Breast epithelium (tissue), 4 donors: Measurements from ENCODE around the gene EFNA5. TPM values are rescaled to one million over a fixed set of nuclear protein-coding genes. Genes with fewer than 3 reads are reported as not detected.
A peak's percentile ranks its signal among the peaks of the same experiment; 100 is the strongest.

Experiments
- DNase-seq, 2 donors: peaks; one replicate each; pipeline ENCODE4 v3.0.0-alpha.2; 2019; ENCODE audit warnings: low spot score in 2 of 2
- H3K27ac ChIP-seq, 2 donors: fragments of 200-600 bp; sonication (generic) in 1 of 2; one replicate each; pipeline ENCODE4 v1.5.1; 2016 to 2019; ENCODE audit warnings: mild to moderate bottlenecking in 1 of 2
- H3K27me3 ChIP-seq, 2 donors: fragments of 200-600 bp; sonication (generic) in 1 of 2; one replicate each; pipeline versions ENCODE4 v1.5.1 to v1.6.0; 2017 to 2019; ENCODE audit warnings: control low read depth in 1 of 2, mild to moderate bottlenecking in 1 of 2
- H3K36me3 ChIP-seq: fragments of 200-600 bp; one replicate; pipeline ENCODE4 v1.5.1; 2019
- H3K4me1 ChIP-seq, 2 donors: fragments of 200-600 bp; sonication (generic); one replicate each; pipeline ENCODE4 v1.5.1; 2016 to 2019; ENCODE audit warnings: control low read depth in 1 of 2
- H3K4me3 ChIP-seq, 3 donors: fragments of 200-600 bp; sonication (generic); 1 replicate in 2 of 3; 2 replicates in 1 of 3; pipeline ENCODE4 v1.5.1; 2016 to 2019; ENCODE audit warnings: mild to moderate bottlenecking in 3 of 3, moderate library complexity in 2 of 3
- H3K9me3 ChIP-seq, 2 donors: fragments of 200-600 bp; sonication (generic) in 1 of 2; one replicate each; pipeline ENCODE4 v1.5.1; 2016 to 2019; ENCODE audit warnings: control low read depth in 1 of 2
- POLR2A ChIP-seq: fragments of 450-650 bp; IDR thresholded peaks from one replicate; pipeline ENCODE4 v1.6.1; 2016; ENCODE audit warnings: antibody characterized with exemption, mild to moderate bottlenecking, moderate library complexity
- POLR2AphosphoS5 ChIP-seq, 3 donors: sonication (generic); formaldehyde crosslinking; IDR thresholded peaks; one replicate each; pipeline ENCODE4 v1.6.1; 2017; ENCODE audit warnings: antibody characterized with exemption in 3 of 3
- intact Hi-C: fragments of 100-400 bp; cut with DNase I; formaldehyde crosslinking; loops from one replicate; pipeline ENCODE4 v1.15.1; 2023; ENCODE audit warnings: low total_unique reads
- total RNA-seq, 3 donors: library from RNA; depleted of rRNA; stranded (reverse); fragments of >200 nt; gene quantifications; one replicate each; pipeline ENCODE4 v1.1.0, GENCODE V29; 2016
- TF ChIP-seq, protein P1 (sequence below), 3 donors: fragments of 450-650 bp; IDR thresholded peaks; one replicate each; pipeline ENCODE4 v1.5.1; 2016 to 2017; ENCODE audit warnings: antibody characterized with exemption in 3 of 3, mild to moderate bottlenecking in 3 of 3, moderate library complexity in 3 of 3

EFNA5 gene
- total RNA-seq, 3 donors from 2014 or later = 12.1 to 34.2 (median 12.3) TPM

DNA sequence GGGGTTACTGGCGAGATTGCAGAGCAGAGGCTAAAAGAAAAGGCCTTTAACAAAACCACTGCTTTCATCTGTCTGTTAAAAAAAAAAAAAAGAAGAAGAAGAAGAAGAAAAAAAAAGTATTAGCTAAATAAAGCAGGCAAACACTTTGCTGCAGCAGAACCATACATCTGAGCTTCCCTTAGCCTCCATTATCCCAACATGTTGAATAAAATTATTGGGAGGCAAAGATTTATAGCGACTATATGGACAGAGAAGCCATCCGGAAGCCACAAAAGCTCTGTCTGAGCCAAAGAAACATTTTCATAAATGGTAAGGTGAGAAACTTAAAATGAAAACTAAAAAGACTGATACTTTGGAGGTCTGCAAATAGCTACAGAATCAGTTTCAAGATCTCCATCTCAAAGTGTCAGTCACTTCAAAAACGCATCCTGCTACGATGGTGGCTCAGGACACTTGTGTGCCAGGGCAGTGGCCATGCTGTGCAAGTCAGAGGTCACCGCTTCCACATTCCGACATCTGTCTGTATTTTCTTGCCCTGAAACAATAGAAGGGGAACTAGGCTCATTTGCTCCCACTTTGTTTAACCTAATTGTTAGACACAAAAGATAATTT, 9.6 kb downstream of the EFNA5 start:
- DNase-seq = no peak
- H3K27me3 ChIP-seq = no peaks in the 10 kb centered on the region
- no peak overlapping the region for H3K4me3 ChIP-seq
- H3K27ac ChIP-seq = no peak overlapping the region
- no peaks in the 10 kb centered on the region for H3K9me3 ChIP-seq
- intact Hi-C loops = no loop called here
- H3K36me3 ChIP-seq = no peaks in the 10 kb centered on the region
- no peaks in the 10 kb centered on the region for H3K4me1 ChIP-seq
- TF ChIP-seq, protein P1, sequence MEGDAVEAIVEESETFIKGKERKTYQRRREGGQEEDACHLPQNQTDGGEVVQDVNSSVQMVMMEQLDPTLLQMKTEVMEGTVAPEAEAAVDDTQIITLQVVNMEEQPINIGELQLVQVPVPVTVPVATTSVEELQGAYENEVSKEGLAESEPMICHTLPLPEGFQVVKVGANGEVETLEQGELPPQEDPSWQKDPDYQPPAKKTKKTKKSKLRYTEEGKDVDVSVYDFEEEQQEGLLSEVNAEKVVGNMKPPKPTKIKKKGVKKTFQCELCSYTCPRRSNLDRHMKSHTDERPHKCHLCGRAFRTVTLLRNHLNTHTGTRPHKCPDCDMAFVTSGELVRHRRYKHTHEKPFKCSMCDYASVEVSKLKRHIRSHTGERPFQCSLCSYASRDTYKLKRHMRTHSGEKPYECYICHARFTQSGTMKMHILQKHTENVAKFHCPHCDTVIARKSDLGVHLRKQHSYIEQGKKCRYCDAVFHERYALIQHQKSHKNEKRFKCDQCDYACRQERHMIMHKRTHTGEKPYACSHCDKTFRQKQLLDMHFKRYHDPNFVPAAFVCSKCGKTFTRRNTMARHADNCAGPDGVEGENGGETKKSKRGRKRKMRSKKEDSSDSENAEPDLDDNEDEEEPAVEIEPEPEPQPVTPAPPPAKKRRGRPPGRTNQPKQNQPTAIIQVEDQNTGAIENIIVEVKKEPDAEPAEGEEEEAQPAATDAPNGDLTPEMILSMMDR (IDR thresholded peaks at IDR 0.05) = no peak
- TF ChIP-seq POLR2A (no peak), POLR2AphosphoS5 (IDR thresholded peaks at IDR 0.05) (no peak)

DNA sequence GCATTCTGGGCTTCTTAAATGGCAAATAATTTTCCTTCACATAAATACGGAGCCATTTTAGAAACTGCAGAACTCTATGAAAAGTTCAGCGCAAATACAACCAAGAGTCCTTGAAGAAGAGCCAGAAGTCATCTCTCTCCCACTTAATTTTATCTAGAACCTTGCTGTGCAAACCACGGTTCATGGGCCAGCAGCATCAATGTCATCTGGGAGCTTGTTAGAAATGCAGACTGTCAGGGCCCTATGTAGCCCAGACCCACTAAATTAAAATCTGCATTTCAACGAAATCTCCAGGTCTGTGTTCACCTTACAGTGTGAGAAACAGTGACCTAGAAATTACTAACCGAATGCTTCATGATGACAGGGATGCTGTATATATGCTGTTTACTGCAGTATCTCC, 12.2 kb downstream of the EFNA5 start:
- no peaks in the 10 kb centered on the region for H3K9me3 ChIP-seq
- TF ChIP-seq, protein P1 (IDR thresholded peaks at IDR 0.05) = no peak
- intact Hi-C loops = no loop called here
- H3K27me3 ChIP-seq = no peaks in the 10 kb centered on the region
- H3K36me3 ChIP-seq = no peaks in the 10 kb centered on the region
- H3K27ac ChIP-seq = no peak overlapping the region
- no peaks in the 10 kb centered on the region for H3K4me1 ChIP-seq
- no peak for DNase-seq
- no peak overlapping the region for H3K4me3 ChIP-seq

DNA sequence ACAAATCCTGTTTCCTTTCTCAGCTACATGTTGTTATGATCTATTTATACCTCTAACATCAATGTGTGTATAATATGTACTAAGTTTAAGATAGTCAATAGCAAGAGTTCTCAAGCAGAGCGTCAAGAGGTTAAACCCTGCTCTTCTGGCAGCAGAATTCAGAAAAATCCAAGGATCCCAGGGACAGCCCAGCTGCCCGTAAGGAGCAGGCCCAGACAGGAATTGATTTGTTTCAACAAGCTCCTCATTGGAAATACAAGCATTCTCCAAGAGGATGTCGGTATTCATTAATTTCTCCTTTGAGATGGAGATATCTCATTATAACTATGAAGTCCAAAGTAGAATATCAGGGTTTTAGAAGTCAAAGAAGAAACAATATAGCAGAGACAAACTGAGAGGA, 14.9 kb downstream of the EFNA5 start:
- Histone ChIP-seq H3K4me3 (no peak overlapping the region), H3K27ac (peak overlapping the region; percentile 12 to 34), H3K4me1 (no peaks in the 10 kb centered on the region), H3K9me3 (no peaks in the 10 kb centered on the region), H3K36me3 (no peaks in the 10 kb centered on the region), H3K27me3 (no peaks in the 10 kb centered on the region)
- intact Hi-C loops = no loop called here
- no peak for TF ChIP-seq POLR2A
- TF ChIP-seq, protein P1 (IDR thresholded peaks at IDR 0.05) = no peak
- peak in 1 of 2 donors; percentile 23 for DNase-seq

DNA sequence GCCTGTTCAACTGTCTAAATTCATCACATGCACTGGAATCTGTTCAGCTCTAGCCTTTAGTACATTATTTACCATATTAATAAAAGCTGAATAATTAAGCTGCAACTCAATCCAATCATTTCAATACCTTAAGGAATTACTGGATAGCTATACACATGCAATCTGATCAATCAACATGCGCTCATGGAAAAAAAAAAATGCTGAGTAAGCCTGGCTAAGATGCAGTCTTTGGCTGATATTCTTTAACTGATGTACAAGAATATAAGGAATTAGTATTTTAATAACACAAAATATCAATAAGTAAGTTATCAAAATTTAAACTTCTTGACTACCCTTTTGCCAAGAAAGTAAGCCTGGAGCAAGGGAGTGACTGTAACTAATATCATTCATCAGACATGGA, 15.9 kb downstream of the EFNA5 start:
- H3K9me3 ChIP-seq = no peaks in the 10 kb centered on the region
- DNase-seq = no peak
- H3K36me3 ChIP-seq = no peaks in the 10 kb centered on the region
- TF ChIP-seq, protein P1 (IDR thresholded peaks at IDR 0.05) = no peak
- TF ChIP-seq POLR2AphosphoS5 (IDR thresholded peaks at IDR 0.05) (no peak), POLR2A (no peak)
- no peak overlapping the region for H3K27ac ChIP-seq
- no peak overlapping the region for H3K4me3 ChIP-seq
- intact Hi-C loops = no loop called here
- H3K4me1 ChIP-seq = no peaks in the 10 kb centered on the region
- no peaks in the 10 kb centered on the region for H3K27me3 ChIP-seq

DNA sequence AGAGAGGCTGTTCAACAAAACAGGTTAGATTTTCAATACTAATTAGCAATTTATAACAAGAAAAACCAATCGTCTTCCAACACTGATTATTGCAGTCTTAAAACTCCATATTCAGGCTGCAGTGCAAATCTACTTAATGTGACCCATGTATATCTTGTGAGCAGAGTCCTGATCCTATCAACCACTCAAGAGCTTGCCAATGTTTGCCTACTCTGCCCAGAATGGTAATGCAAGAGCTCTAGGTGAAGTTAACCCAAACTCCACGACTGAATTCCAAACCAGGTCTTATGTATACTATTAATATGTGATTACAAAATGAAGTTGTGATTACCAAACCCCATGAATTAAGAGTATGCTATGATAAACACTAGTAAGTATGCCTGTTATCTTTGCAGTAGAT, 17.1 kb downstream of the EFNA5 start:
- intact Hi-C loops = no loop called here

More for the DNA sequence above, 17.1 kb downstream of the EFNA5 start:
- no peaks in the 10 kb centered on the region for H3K9me3 ChIP-seq
- no peaks in the 10 kb centered on the region for H3K4me1 ChIP-seq
- no peak overlapping the region for H3K4me3 ChIP-seq
- H3K36me3 ChIP-seq = no peaks in the 10 kb centered on the region
- no peak overlapping the region for H3K27ac ChIP-seq
- TF ChIP-seq, protein P1 (IDR thresholded peaks at IDR 0.05) = no peak
- no peak for TF ChIP-seq POLR2A
- DNase-seq = no peak
- H3K27me3 ChIP-seq = no peaks in the 10 kb centered on the region
